Measurements from ENCODE around the gene RNMT. TPM values are rescaled to one million over a fixed set of nuclear protein-coding genes. Genes with fewer than 3 reads are reported as not detected.

RNMT gene
- total and polyA plus RNA-seq, 11 donors: 14.8 to 38.0 (median 22.3) TPM

DNA sequence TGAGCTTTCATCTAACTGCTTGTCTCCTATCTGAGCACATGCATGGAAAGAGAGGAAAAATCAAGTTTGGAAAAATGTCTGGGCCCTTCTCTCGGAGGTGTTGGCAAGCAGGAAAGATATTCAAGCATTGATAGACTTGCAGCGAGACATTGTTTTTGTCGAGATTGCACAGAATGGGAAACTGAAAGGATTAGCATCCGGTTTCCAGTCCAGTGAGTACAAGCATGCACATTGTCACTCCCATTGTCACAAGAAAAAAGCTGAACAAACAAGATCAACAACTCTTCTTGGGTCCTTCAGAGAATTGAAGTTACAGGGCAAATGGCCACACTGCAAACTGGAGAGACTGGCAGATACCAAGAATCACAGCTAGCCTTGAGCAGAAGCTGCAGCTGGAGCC lies 77.8 kb downstream of the RNMT start:
- H3K27me3 ChIP-seq: peaks cover 0 to 28% (median 0%) of the 10 kb centered on the region in 9 donors
- TF ChIP-seq POLR2A (IDR thresholded peaks at IDR 0.05): no peak
- TF ChIP-seq, protein P1, sequence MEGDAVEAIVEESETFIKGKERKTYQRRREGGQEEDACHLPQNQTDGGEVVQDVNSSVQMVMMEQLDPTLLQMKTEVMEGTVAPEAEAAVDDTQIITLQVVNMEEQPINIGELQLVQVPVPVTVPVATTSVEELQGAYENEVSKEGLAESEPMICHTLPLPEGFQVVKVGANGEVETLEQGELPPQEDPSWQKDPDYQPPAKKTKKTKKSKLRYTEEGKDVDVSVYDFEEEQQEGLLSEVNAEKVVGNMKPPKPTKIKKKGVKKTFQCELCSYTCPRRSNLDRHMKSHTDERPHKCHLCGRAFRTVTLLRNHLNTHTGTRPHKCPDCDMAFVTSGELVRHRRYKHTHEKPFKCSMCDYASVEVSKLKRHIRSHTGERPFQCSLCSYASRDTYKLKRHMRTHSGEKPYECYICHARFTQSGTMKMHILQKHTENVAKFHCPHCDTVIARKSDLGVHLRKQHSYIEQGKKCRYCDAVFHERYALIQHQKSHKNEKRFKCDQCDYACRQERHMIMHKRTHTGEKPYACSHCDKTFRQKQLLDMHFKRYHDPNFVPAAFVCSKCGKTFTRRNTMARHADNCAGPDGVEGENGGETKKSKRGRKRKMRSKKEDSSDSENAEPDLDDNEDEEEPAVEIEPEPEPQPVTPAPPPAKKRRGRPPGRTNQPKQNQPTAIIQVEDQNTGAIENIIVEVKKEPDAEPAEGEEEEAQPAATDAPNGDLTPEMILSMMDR (IDR thresholded peaks at IDR 0.05): no peak
- H3K4me3 ChIP-seq: no peak overlapping the region
- H3K36me3 ChIP-seq: no peaks in the 10 kb centered on the region
- DNase-seq: no peak
- H3K9me3 ChIP-seq: no peaks in the 10 kb centered on the region
- ATAC-seq: no peak
- H3K4me1 ChIP-seq: peaks cover 0 to 12% (median 4%) of the 10 kb centered on the region in 12 donors
- H3K27ac ChIP-seq: no peak overlapping the region
- intact Hi-C loops (cut with DNase I): loop anchor here in 5 of 10 donors (5.0 to 10.0 kb wide), 6 partner anchors 60 to 690 kb away; partner anchors contain the start of gene LDLRAD4 (in 1 of the 5)
- 51 to 61% (median 60%) methylated on average over 4 of the region's 4 CpGs for WGBS, 4 donors

DNA sequence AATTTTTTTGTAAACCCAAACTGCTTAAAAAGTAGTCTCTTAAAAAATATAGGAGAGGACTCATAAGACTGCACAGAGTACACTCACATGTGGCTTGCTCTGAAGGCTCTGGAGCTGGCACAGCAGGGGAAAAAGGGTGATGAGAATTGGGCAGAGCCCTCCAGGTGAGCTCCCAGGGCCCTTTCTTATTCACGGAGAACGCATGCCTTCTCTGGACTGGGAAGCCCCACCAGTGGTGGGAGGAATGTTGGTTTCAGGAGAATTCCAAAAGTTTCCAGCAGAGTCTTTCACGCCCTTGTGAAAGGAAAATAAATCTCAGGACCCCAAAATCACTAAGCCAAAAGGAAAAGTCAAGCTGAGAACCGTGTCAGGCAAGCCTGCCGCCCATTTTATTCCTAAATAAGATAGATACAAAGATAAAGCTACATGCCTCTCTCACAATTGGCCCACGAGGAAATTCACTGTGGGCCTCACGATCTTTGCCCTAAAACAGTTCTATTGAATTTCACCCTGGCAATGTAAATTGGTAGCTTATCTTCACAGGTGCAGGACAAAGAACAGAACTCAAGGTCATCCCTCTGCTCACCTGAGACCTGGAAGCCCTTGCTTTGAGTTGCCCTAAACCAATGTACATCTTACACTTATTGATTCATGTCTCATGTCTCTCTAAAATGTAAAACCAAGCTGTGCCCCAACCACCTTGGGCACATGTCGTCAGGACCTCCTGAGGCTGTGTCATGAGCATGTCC lies 82.0 kb downstream of the RNMT start:
- H3K4me1 ChIP-seq: no peaks in the 10 kb centered on the region
- no peak overlapping the region for H3K4me3 ChIP-seq

DNA sequence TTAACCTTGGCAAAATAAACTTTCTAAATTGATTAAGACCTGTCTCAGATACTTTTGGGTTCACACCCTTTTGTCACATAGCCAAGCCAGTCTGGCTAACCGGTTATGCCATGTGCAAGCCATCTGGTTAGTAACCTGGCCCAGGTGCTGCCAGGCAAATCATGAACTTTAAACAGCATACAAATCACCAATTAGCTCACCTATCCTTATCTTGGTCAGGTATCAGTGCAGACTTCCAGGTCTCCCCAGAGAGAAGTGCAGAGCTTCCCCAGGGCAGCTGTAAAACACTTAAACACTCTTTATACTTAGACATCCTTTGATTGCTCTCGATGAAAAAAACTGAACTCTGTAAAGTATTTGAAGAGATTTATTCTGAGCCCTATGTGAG lies 82.6 kb downstream of the RNMT start:
- no peak overlapping the region for H3K4me3 ChIP-seq
- peaks cover 0 to 8% (median 0%) of the 10 kb centered on the region in 9 donors for H3K27me3 ChIP-seq
- WGBS, 4 donors: 44 to 87% (median 82%) methylated on average over 2 of the region's 2 CpGs
- H3K36me3 ChIP-seq: no peaks in the 10 kb centered on the region
- H3K9me3 ChIP-seq: no peaks in the 10 kb centered on the region
- intact Hi-C loops (cut with DNase I): loop anchor here in 4 of 10 donors (10.0 kb wide), 4 partner anchors 64 to 694 kb away; no protein-coding TSS in a partner anchor
- TF ChIP-seq, protein P1 (IDR thresholded peaks at IDR 0.05): no peak
- no peak for TF ChIP-seq POLR2A (IDR thresholded peaks at IDR 0.05)
- no peak for DNase-seq
- H3K27ac ChIP-seq: no peak overlapping the region
- no peaks in the 10 kb centered on the region for H3K4me1 ChIP-seq
- ATAC-seq: no peak

More for the DNA sequence above, 82.0 kb downstream of the RNMT start:
- H3K27ac ChIP-seq: no peak overlapping the region
- peaks cover 0 to 8% (median 0%) of the 10 kb centered on the region in 9 donors for H3K27me3 ChIP-seq
- 60 to 73% (median 69%) methylated on average over 8 of the region's 8 CpGs for WGBS, 4 donors
- intact Hi-C loops (cut with DNase I): loop anchor here in 4 of 10 donors (10.0 kb wide), 4 partner anchors 64 to 694 kb away; no protein-coding TSS in a partner anchor
- no peak for DNase-seq
- no peak for ATAC-seq
- no peak for TF ChIP-seq POLR2A (IDR thresholded peaks at IDR 0.05)
- TF ChIP-seq, protein P1 (IDR thresholded peaks at IDR 0.05): no peak
- no peaks in the 10 kb centered on the region for H3K9me3 ChIP-seq
- no peaks in the 10 kb centered on the region for H3K36me3 ChIP-seq

DNA sequence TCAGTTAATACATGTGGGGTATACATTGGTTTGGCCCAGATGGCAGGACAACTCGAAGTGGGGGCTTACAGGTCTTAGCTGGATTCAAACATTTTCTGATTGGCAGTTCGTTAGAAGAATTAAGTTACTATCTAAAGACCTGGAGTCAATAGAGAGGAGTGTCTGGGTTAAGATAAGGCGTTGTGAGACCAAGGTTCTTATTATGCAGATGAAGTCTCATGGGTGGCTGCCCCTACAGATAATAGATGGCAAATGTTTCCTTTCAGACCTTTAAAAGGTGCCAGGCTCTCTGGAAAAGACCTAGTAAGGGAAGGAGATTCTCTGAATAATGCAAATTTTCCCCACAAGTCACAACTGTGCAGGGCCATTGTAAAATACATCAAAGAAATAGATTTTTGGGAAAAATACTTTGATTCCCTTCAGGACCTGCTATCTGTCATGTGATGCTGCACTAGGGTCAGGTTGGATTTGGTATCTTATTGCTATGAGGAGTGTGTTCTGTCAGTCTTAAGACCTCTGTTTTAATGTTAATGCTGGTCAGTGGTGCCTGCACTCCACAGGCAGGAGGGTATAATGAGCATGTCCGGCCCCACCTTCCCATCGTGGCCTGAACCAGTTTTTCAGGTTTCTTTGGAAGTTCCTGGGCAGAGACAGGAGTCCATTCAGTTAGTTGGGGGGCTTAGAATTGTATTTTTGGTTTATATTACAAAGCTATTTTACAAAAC lies 83.2 kb downstream of the RNMT start:
- 45 to 54% (median 49%) methylated on average over 5 of the region's 5 CpGs for WGBS, 4 donors
- intact Hi-C loops (cut with DNase I): loop anchor here in 4 of 10 donors (10.0 kb wide), 4 partner anchors 65 to 695 kb away; no protein-coding TSS in a partner anchor
- H3K9me3 ChIP-seq: no peaks in the 10 kb centered on the region

More for the DNA sequence above, 83.2 kb downstream of the RNMT start:
- H3K4me1 ChIP-seq: no peaks in the 10 kb centered on the region
- H3K27me3 ChIP-seq: peaks cover 0 to 8% (median 0%) of the 10 kb centered on the region in 9 donors
- no peak for ATAC-seq
- no peak for DNase-seq
- no peaks in the 10 kb centered on the region for H3K36me3 ChIP-seq
- TF ChIP-seq POLR2A (IDR thresholded peaks at IDR 0.05): no peak
- TF ChIP-seq, protein P1 (IDR thresholded peaks at IDR 0.05): no peak
- H3K27ac ChIP-seq: no peak overlapping the region
- no peak overlapping the region for H3K4me3 ChIP-seq

All from heart left ventricle (tissue), 16 donors.